IPS-20b (cell line): ENCODE results near the gene CLASP2.
A peak's percentile ranks its signal among the peaks of the same experiment; 100 is the strongest.

Experiments used
- H3K27ac ChIP-seq: one replicate; pipeline ENCODE4 v1.5.1; 2013; ENCODE audit warnings: low read length
- H3K27me3 ChIP-seq: 2 replicates; pipeline ENCODE4 v1.6.1; 2013; ENCODE audit warnings: mild to moderate bottlenecking, low read length, inconsistent platforms; ENCODE audit not compliant: insufficient read depth
- H3K36me3 ChIP-seq: 2 replicates; pipeline ENCODE4 v1.6.1; 2013; ENCODE audit warnings: low read depth, mild to moderate bottlenecking, inconsistent platforms, low read length, moderate library complexity; ENCODE audit not compliant: insufficient read depth
- H3K4me1 ChIP-seq: 2 replicates; pipeline ENCODE4 v1.6.1; 2013; ENCODE audit warnings: mild to moderate bottlenecking, control low read depth, inconsistent platforms, low read length, moderate library complexity; ENCODE audit not compliant: insufficient read depth
- H3K4me3 ChIP-seq: 2 replicates; pipeline ENCODE4 v1.5.1; 2013; ENCODE audit warnings: mild to moderate bottlenecking, low read length, inconsistent platforms
- H3K9ac ChIP-seq: 2 replicates; pipeline ENCODE4 v1.6.1; 2013; ENCODE audit warnings: low read depth, mild to moderate bottlenecking, inconsistent platforms, low read length, moderate library complexity
- H3K9me3 ChIP-seq: 2 replicates; pipeline ENCODE4 v1.6.1; 2013; ENCODE audit warnings: mild to moderate bottlenecking, low read depth, low read length, inconsistent platforms; ENCODE audit not compliant: insufficient read depth

The CLASP2 gene

GRCh38 chr3:33538678-33539339, 179.2 kb downstream of the CLASP2 start:
- H3K4me3 ChIP-seq = no peak overlapping the region
- H3K4me1 ChIP-seq = no peaks in the 10 kb centered on the region
- no peaks in the 10 kb centered on the region for H3K9me3 ChIP-seq
- H3K36me3 ChIP-seq = peaks cover 62% of the 10 kb centered on the region
- no peak overlapping the region for H3K9ac ChIP-seq
- H3K27me3 ChIP-seq = no peaks in the 10 kb centered on the region
- no peak overlapping the region for H3K27ac ChIP-seq

- Histone ChIP-seq H3K9me3 (no peaks in the 10 kb centered on the region), H3K4me1 (no peaks in the 10 kb centered on the region), H3K27ac (no peak overlapping the region), H3K36me3 (peaks cover 62% of the 10 kb centered on the region), H3K27me3 (no peaks in the 10 kb centered on the region), H3K4me3 (no peak overlapping the region), H3K9ac (no peak overlapping the region)
These were observed 180.9 kb downstream of the CLASP2 start for GRCh38 chr3:33537133-33537532.

DNA sequence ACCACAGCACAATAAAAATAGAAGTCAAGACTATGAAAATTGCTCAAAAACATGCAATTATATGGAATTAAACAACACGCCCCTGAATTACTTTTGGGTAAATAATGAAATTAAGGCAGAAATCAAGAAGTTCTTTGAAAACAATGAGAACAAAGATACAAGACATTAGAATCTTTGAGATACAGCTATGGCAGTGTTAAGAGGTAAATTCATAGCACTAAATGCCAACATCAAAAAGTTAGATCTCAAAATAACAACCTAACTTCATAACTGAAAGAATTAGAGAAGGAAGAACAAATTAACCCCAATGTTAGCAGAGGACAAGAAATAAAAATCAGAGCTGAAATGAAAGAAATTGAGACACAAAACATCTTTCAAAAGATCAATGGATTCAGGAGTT, 191.3 kb downstream of the CLASP2 start:
- Histone ChIP-seq H3K27ac (no peak overlapping the region), H3K27me3 (no peaks in the 10 kb centered on the region), H3K4me3 (no peak overlapping the region), H3K9me3 (peaks cover 31% of the 10 kb centered on the region), H3K4me1 (peaks cover 7% of the 10 kb centered on the region; the same call in 1 of the 2 replicates), H3K36me3 (peaks cover 23% of the 10 kb centered on the region), H3K9ac (no peak overlapping the region)

GRCh38 chr3:33525232-33525631, 192.8 kb downstream of the CLASP2 start:
- Histone ChIP-seq H3K9ac (no peak overlapping the region), H3K4me1 (peaks cover 7% of the 10 kb centered on the region; the same call in 1 of the 2 replicates), H3K27ac (no peak overlapping the region), H3K4me3 (no peak overlapping the region), H3K9me3 (peaks cover 31% of the 10 kb centered on the region), H3K36me3 (peaks cover 19% of the 10 kb centered on the region), H3K27me3 (no peaks in the 10 kb centered on the region)

DNA sequence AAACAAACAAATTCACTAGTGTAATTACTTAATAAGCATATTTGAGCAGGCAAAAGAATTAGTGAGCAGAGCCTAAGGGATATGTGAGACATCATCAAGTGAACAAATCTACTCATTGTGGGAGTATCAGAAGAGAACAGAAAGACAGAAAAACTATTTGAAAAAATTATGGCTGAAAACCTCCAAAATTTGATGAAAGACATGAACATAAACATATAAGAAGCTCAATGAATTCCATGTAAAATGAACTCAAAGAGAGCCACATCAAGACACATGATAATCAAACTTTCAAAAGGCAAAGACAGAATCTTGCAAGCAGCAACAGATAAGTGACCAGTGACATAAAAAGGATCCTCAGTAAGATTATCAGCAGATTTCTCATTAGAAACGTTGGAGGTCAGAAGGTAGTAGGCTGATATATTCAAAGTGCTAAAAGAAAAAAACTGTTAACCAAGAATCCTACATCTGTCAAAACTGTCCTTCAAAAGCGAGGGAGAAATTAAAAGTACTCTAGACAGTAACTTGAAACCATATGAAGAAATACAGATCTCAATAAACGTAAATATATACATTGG, 194.9 kb downstream of the CLASP2 start:
- H3K9me3 ChIP-seq = peaks cover 27% of the 10 kb centered on the region
- no peaks in the 10 kb centered on the region for H3K27me3 ChIP-seq
- H3K9ac ChIP-seq = no peak overlapping the region
- peaks cover 7% of the 10 kb centered on the region; the same call in 1 of the 2 replicates for H3K4me1 ChIP-seq
- H3K36me3 ChIP-seq = peaks cover 16% of the 10 kb centered on the region
- H3K4me3 ChIP-seq = no peak overlapping the region
- no peak overlapping the region for H3K27ac ChIP-seq

GRCh38 chr3:33521736-33522135, 196.3 kb downstream of the CLASP2 start:
- peaks cover 19% of the 10 kb centered on the region for H3K36me3 ChIP-seq

DNA sequence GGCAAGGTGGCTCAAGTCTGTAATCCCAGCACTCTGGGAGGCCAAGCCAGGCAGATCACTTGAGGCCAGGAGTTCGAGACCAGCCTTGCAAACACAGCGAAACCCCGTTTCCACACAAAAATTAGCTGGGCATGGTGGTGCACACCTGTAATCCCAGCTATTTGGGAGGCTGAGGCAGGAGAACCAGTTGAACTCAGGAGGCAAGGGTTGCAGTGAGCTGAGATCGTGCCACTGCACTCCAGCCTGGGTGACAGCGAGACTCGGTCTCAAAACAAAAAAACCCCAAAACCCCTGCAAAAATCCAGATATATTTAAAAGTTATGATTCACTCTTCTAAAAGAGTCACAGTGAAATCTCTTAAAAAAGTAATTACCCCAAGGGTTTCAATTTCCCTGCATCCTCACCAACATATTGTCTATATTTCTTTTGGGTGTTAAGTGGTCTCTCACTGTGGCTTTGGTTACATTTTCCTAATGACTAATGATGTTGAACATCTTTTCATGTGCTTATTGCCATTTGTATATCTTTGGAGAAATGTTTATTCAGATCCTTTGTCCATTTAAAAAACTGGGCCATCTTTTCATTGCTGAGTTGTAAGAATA, 204.7 kb downstream of the CLASP2 start:
- H3K4me3 ChIP-seq = no peak overlapping the region
- H3K4me1 ChIP-seq = no peaks in the 10 kb centered on the region
- no peak overlapping the region for H3K27ac ChIP-seq
- H3K9ac ChIP-seq = no peak overlapping the region
- H3K36me3 ChIP-seq = peaks cover 48% of the 10 kb centered on the region
- no peaks in the 10 kb centered on the region for H3K27me3 ChIP-seq
- H3K9me3 ChIP-seq = no peaks in the 10 kb centered on the region

More at GRCh38 chr3:33521736-33522135, 196.3 kb downstream of the CLASP2 start:
- H3K9ac ChIP-seq = no peak overlapping the region
- peak overlapping the region; percentile 37 for H3K27ac ChIP-seq
- peaks cover 7% of the 10 kb centered on the region; the same call in 1 of the 2 replicates for H3K4me1 ChIP-seq
- H3K27me3 ChIP-seq = no peaks in the 10 kb centered on the region
- no peak overlapping the region for H3K4me3 ChIP-seq
- H3K9me3 ChIP-seq = peaks cover 18% of the 10 kb centered on the region

DNA sequence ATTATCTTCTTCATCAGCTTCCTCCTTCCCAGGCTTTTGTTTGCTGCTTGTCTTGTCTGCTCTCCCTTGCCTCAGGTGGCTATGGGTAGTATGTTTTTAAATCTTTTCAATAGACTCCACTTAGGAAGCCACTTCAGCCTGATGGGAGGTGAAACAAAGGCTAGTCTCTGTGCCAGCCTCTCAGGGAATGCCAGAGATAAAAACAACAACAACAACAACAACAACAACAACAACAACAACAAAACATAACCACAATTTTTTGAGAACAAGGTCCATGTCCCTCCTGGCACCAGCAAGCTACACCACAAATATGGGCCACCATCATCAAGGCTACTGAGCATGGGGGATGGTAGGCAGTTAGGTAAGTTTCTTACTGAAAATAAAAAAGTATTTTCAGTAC, 213.0 kb downstream of the CLASP2 start:
- Histone ChIP-seq H3K4me3 (no peak overlapping the region), H3K36me3 (peaks cover 53% of the 10 kb centered on the region), H3K9ac (no peak overlapping the region), H3K9me3 (peaks cover 25% of the 10 kb centered on the region), H3K4me1 (no peaks in the 10 kb centered on the region), H3K27me3 (no peaks in the 10 kb centered on the region), H3K27ac (no peak overlapping the region)

GRCh38 chr3:33496449-33496848, 221.6 kb downstream of the CLASP2 start:
- Histone ChIP-seq H3K36me3 (peaks cover 20% of the 10 kb centered on the region), H3K4me3 (no peak overlapping the region), H3K27ac (no peak overlapping the region), H3K4me1 (no peaks in the 10 kb centered on the region), H3K9ac (no peak overlapping the region), H3K27me3 (no peaks in the 10 kb centered on the region), H3K9me3 (no peaks in the 10 kb centered on the region)

GRCh38 chr3:33491721-33492120, 226.3 kb downstream of the CLASP2 start:
- H3K9ac ChIP-seq = no peak overlapping the region
- H3K27ac ChIP-seq = no peak overlapping the region
- no peak overlapping the region for H3K4me3 ChIP-seq
- H3K4me1 ChIP-seq = no peaks in the 10 kb centered on the region
- no peaks in the 10 kb centered on the region for H3K9me3 ChIP-seq
- H3K36me3 ChIP-seq = no peaks in the 10 kb centered on the region
- no peaks in the 10 kb centered on the region for H3K27me3 ChIP-seq

GRCh38 chr3:33490641-33491241, 227.3 kb downstream of the CLASP2 start:
- no peaks in the 10 kb centered on the region for H3K27me3 ChIP-seq
- no peak overlapping the region for H3K4me3 ChIP-seq
- no peaks in the 10 kb centered on the region for H3K4me1 ChIP-seq
- no peak overlapping the region for H3K27ac ChIP-seq
- H3K36me3 ChIP-seq = no peaks in the 10 kb centered on the region
- H3K9ac ChIP-seq = no peak overlapping the region
- H3K9me3 ChIP-seq = no peaks in the 10 kb centered on the region

GRCh38 chr3:33488683-33489082, 229.4 kb downstream of the CLASP2 start:
- Histone ChIP-seq H3K27me3 (no peaks in the 10 kb centered on the region), H3K9me3 (no peaks in the 10 kb centered on the region), H3K4me3 (no peak overlapping the region), H3K27ac (no peak overlapping the region), H3K4me1 (no peaks in the 10 kb centered on the region), H3K9ac (no peak overlapping the region), H3K36me3 (no peaks in the 10 kb centered on the region)
